ENCODE results near the gene CACNA1B.
"Not testable (repeated sequence)": the region's sequence is repeated elsewhere in the genome, so short reads cannot be mapped to it uniquely, and the experiment has no call there.

Gene CACNA1B

GRCh38 chr9:137866226-137867141, 11.1 kb upstream of the CACNA1B start:
- no peak for DNase-seq (ENCODE audit: low read depth in 2 of 2)

DNA sequence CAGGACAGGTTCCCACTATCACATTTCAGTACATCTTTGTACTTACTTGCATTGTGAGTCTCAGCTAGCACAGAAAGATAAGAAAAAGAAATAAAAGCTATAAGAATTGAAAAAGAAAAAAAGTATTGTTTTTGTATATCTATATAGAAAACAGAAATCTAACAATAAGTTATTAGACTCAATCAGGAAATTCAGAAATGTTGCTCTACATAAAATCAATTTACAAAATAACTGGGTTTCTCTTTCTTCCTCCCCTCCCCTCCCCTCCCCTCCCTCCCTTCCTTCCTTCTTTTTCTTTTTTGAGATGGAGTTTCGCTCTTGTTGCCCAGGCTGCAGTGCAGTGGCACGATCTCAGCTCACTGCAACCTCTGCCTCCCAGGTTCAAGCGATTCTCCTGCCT, 7.2 kb upstream of the CACNA1B start:
- no peak for DNase-seq (ENCODE audit: low read depth in 2 of 2)

DNA sequence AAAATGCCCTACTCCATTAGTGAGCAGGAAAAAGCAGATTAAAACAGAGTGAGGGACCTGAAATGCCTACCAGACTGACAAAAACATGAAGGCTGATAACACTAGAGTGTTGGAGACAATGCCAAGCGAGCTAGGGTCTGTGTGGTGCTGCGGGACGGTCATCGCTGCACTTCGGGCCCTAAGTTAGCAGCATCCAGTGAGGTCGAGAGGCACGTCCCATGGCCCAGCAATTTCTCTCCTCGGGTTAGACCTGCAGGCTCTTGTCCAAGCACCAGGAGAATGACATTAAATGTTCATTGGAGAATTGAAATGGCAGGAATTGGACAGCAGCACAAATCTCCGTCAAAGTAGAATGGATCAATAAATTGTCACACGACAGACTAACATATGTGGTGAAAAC, 5.3 kb upstream of the CACNA1B start:
- DNase-seq (ENCODE audit: low read depth in 2 of 2): no peak

- DNase-seq (ENCODE audit: low read depth in 2 of 2): no peak
Observed at GRCh38 chr9:137873408-137873807, 4.2 kb upstream of the CACNA1B start.

- no peak for DNase-seq (ENCODE audit: low read depth in 2 of 2)
Observed at GRCh38 chr9:137873858-137874362, 3.7 kb upstream of the CACNA1B start.

- DNase-seq (ENCODE audit: low read depth in 2 of 2): no peak
Observed at GRCh38 chr9:137875354-137875753, 2.2 kb upstream of the CACNA1B start.

- no peak for DNase-seq (ENCODE audit: low read depth in 2 of 2)
Observed at GRCh38 chr9:137875846-137876245, 1.7 kb upstream of the CACNA1B start.

- DNase-seq (ENCODE audit: low read depth in 2 of 2): no peak
Observed at GRCh38 chr9:137876269-137876668, 1.3 kb upstream of the CACNA1B start.

GRCh38 chr9:137876781-137877386, 698 bp upstream of the CACNA1B start:
- DNase-seq (ENCODE audit: low read depth in 2 of 2): no peak

GRCh38 chr9:137878146-137878941, 762 bp downstream of the CACNA1B start:
- peak in 1 of 2 donors; percentile 11 for DNase-seq (ENCODE audit: low read depth in 2 of 2)

GRCh38 chr9:137879052-137879451, 1.5 kb downstream of the CACNA1B start:
- no peak for DNase-seq (ENCODE audit: low read depth in 2 of 2)

GRCh38 chr9:137879566-137880150, 2.1 kb downstream of the CACNA1B start:
- DNase-seq (ENCODE audit: low read depth in 2 of 2): no peak

- DNase-seq (ENCODE audit: low read depth in 2 of 2): no peak
Observed at GRCh38 chr9:137880160-137880975, 2.8 kb downstream of the CACNA1B start.

DNA sequence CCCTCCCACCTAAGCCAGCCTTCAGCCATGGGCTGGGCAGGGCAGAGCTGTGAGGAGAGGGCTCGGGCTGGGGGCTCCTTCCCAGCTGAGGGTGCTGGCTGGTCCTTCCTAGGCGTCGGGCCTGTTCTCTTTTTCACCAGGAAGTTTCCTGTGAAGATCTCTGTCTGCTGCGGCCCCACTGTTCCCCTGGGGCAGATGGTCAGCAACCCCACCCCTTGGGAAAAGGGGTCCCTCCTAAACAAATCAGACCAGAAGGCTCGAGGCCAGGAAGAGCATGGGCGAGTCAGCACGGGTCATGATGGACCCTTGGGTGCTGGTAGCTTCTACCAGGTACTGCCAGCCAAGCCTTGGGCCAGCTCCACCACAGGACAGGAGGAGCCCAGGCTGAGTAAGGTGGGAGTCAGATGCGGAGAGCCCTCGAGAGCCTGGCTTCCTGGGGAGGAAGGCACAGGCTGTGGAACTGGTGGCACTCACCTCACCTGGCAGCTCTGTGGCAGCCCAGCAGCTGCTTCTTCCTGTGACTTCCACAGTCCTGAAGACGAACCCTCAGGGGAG, 3.5 kb downstream of the CACNA1B start:
- DNase-seq (ENCODE audit: low read depth in 2 of 2): no peak

- no peak for DNase-seq (ENCODE audit: low read depth in 2 of 2)
Observed at GRCh38 chr9:137881591-137882505, 4.3 kb downstream of the CACNA1B start.

GRCh38 chr9:137882506-137882821, 4.9 kb downstream of the CACNA1B start:
- DNase-seq (ENCODE audit: low read depth in 2 of 2): no peak

GRCh38 chr9:137883977-137884376, 6.4 kb downstream of the CACNA1B start:
- not testable (repeated sequence) for DNase-seq (ENCODE audit: low read depth in 2 of 2)

DNA sequence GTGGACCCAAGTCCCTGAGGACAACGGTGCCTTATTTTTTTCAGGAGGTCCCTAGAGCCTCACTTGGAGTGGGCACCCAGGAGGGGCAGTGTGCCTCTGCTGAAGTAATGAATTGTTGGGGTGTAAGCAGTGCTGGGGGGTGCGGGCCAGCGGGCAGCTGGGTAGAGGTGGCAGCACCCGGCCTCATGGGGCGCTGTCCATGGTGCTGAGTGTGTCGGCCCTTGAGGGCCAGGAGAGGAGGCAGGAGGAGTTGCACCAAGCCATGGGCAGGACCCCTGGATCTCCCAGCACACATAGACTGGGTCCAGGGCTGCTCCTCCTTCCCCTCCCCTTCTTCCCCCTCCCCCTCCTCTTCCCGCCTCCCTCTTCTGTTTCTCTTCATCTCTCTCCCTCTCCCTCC, 7.0 kb downstream of the CACNA1B start:
- not testable (repeated sequence) for DNase-seq (ENCODE audit: low read depth in 2 of 2)

DNA sequence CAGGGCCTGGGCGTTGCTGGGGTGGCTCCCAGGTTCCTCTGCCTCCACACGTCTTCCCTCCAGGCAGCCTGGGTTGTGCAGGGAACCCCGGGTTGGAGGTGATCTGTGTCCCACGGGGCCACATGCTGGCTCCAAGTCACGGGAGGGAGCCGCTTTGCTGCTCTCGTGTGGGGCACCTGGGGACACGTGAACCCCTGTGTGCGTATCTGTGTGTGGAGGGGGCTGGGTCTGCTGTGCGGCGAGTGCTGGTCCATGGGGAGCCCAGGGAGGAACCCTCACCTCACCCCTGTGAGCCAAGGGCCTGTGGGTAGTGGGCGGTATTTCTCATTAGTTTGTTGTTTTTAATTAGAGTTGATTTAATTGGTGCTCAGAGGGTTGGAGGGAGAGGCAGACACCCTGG, 7.5 kb downstream of the CACNA1B start:
- DNase-seq (ENCODE audit: low read depth in 2 of 2): not testable (repeated sequence)

DNA sequence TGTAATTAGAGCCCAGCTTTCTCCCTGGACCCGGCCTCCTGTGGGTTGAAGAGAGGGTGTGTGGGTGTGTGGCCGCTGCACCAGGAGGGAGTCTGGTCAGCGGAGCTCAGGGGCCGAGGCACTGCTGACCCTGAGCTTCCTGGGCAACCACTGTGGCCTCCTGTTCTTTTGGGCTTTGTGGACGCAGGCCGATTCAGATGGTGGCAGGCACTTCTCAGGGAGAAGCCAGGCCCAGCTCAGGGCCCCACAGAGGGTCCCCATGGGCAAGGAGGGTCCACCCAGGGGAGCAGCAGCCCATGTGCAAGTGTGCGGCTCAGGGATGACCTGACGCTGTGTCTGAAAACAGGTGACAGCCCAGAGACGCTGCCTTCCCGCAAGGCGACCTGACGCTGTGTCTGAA, 11.0 kb downstream of the CACNA1B start:
- DNase-seq (ENCODE audit: low read depth in 2 of 2): not testable (repeated sequence)
